ENCODE data around the gene RPS19BP1.

DNA sequence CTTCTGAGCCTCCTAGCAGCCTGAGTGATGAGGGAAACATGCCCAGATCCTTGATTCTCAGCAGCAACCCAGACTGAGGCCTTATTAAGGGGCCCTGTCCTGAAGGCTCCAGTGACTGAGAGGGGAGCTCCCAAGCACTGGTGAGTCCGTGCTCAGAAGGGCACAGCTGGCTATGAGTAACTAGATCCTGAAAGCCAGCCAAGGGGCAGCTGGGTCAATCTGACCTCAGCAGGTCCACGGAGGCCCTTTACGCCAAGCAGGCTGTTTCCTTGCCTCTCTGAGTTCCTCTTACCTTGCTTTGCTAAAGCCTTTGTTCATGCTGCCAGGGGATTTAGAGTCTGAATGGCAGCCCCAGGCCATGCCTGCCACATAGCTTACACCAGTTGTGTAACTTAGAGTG, 49.8 kb downstream of the RPS19BP1 start:
- TF ChIP-seq POLR2A (IDR thresholded peaks at IDR 0.05) (no peak), POLR2AphosphoS5 (IDR thresholded peaks at IDR 0.05) (no peak)
- TF ChIP-seq, protein P1, sequence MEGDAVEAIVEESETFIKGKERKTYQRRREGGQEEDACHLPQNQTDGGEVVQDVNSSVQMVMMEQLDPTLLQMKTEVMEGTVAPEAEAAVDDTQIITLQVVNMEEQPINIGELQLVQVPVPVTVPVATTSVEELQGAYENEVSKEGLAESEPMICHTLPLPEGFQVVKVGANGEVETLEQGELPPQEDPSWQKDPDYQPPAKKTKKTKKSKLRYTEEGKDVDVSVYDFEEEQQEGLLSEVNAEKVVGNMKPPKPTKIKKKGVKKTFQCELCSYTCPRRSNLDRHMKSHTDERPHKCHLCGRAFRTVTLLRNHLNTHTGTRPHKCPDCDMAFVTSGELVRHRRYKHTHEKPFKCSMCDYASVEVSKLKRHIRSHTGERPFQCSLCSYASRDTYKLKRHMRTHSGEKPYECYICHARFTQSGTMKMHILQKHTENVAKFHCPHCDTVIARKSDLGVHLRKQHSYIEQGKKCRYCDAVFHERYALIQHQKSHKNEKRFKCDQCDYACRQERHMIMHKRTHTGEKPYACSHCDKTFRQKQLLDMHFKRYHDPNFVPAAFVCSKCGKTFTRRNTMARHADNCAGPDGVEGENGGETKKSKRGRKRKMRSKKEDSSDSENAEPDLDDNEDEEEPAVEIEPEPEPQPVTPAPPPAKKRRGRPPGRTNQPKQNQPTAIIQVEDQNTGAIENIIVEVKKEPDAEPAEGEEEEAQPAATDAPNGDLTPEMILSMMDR (IDR thresholded peaks at IDR 0.05): no peak

Measured in gastroesophageal sphincter (tissue), 3 donors.